A549 (cell line): ENCODE measurements around the gene COG5.

Source experiments
- BHLHE40 ChIP-seq: IDR thresholded peaks from 2 replicates; pipeline ENCODE4 v1.6.1; 2012; ENCODE audit warnings: low read depth, low read length, inconsistent platforms
- FOSL2 ChIP-seq, 2 experiments: fragments of 450-650 bp in 1 of 2; fragments of >200 bp in 1 of 2; sonication (Bioruptor Twin) in 1 of 2; formaldehyde crosslinking; IDR thresholded peaks; 2 replicates each; pipeline versions ENCODE4 v1.5.0 to v1.6.1; 2016 to 2020; ENCODE audit warnings: mild to moderate bottlenecking in 1 of 2, moderate library complexity in 1 of 2
- MYC ChIP-seq: IDR thresholded peaks from 2 replicates; pipeline ENCODE4 v1.6.1; 2012; ENCODE audit warnings: mild to moderate bottlenecking, inconsistent platforms, low read length, improper control_type of control experiment, borderline replicate concordance
- POLR2A ChIP-seq: IDR thresholded peaks from 2 replicates; pipeline ENCODE4 v1.6.1; 2012; ENCODE audit warnings: mild to moderate bottlenecking, low read length
- TF ChIP-seq, protein P1 (sequence below): fragments of >200 bp; sonication (Bioruptor Twin); formaldehyde crosslinking; IDR thresholded peaks from 3 replicates; pipeline ENCODE4 v1.5.1; 2016

DNA sequence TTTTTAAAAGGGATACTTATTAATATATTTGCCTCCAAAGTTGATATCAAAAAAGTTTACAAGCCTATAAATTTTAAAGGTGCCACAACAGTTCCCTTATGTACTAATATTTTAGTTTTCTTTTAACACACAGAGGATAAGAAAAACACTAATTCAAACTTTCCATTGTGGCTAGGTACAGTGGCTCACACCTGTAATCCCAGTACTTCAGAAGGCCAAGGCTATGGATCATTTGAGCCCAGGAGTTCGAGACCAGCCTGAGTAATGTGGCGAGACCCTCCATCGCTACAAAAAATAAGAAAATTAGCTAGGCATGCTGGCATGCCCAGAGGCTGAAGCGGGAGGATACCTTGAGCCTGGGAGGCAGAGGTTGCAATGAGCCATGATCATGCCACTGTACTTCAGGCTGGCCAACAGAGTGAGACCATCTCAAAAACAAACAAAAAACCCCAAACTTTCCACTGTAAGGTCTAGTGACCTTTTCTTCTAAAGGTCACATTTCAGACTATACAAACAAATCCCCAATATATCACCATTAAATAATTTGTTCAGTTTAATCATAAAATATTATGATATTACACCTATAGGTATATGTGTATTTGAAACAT is 287.4 kb downstream of the COG5 start:
- TF ChIP-seq MYC, result no peak
- TF ChIP-seq, protein P1, sequence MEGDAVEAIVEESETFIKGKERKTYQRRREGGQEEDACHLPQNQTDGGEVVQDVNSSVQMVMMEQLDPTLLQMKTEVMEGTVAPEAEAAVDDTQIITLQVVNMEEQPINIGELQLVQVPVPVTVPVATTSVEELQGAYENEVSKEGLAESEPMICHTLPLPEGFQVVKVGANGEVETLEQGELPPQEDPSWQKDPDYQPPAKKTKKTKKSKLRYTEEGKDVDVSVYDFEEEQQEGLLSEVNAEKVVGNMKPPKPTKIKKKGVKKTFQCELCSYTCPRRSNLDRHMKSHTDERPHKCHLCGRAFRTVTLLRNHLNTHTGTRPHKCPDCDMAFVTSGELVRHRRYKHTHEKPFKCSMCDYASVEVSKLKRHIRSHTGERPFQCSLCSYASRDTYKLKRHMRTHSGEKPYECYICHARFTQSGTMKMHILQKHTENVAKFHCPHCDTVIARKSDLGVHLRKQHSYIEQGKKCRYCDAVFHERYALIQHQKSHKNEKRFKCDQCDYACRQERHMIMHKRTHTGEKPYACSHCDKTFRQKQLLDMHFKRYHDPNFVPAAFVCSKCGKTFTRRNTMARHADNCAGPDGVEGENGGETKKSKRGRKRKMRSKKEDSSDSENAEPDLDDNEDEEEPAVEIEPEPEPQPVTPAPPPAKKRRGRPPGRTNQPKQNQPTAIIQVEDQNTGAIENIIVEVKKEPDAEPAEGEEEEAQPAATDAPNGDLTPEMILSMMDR, result no peak
- no peak for TF ChIP-seq FOSL2 (IDR thresholded peaks at IDR 0.05)
- no peak for TF ChIP-seq FOSL2 (CRISPR knock-in tag; IDR thresholded peaks at IDR 0.05)
- TF ChIP-seq POLR2A, result no peak
- TF ChIP-seq BHLHE40, result no peak
